Heart right ventricle (tissue), 16 donors: ENCODE data around the gene OR1L8. TPM values are rescaled to one million over a fixed set of nuclear protein-coding genes. Genes with fewer than 3 reads are reported as not detected.

Experiments used
- ATAC-seq, 8 donors: fragments of 200-7000 bp; cut with Tn5 transposase; one replicate each; pipeline ENCODE4 v1.9.1; 2020; ENCODE audit warnings: mild to moderate bottlenecking in 8 of 8, moderate library complexity in 8 of 8, moderate number of reproducible peaks in 1 of 8
- DNase-seq, 2 donors: peaks; one replicate each; pipeline ENCODE4 v3.0.0-alpha.2; 2020
- H3K27ac ChIP-seq, 10 donors: fragments of 200-600 bp; sonication (generic) in 2 of 10; one replicate each; pipeline versions ENCODE4 v1.5.0 to v1.8.0; 2020 to 2022; ENCODE audit warnings: mild to moderate bottlenecking in 3 of 10
- H3K27me3 ChIP-seq, 7 donors: fragments of 200-600 bp; one replicate each; pipeline ENCODE4 v1.8.0; 2021 to 2022; ENCODE audit warnings: mild to moderate bottlenecking in 2 of 7
- H3K36me3 ChIP-seq, 9 donors: fragments of 200-600 bp; sonication (generic) in 1 of 9; one replicate each; pipeline versions ENCODE4 v1.5.0 to v1.8.0; 2020 to 2022; ENCODE audit warnings: mild to moderate bottlenecking in 2 of 9
- H3K4me1 ChIP-seq, 9 donors: fragments of 200-600 bp; sonication (generic) in 1 of 9; one replicate each; pipeline versions ENCODE4 v1.5.0 to v1.8.0; 2020 to 2022; ENCODE audit warnings: mild to moderate bottlenecking in 4 of 9
- H3K4me3 ChIP-seq, 10 donors: fragments of 200-600 bp; sonication (generic) in 2 of 10; one replicate each; pipeline versions ENCODE4 v1.5.0 to v1.8.0; 2020 to 2022; ENCODE audit warnings: mild to moderate bottlenecking in 7 of 10, moderate library complexity in 2 of 10
- H3K9me3 ChIP-seq, 11 donors: fragments of 200-600 bp in 10 of 11; sonication (generic) in 2 of 11; one replicate each; pipeline versions ENCODE4 v1.5.0 to v1.8.0; 2013 to 2022; ENCODE audit warnings: mild to moderate bottlenecking in 2 of 11, control low read depth in 1 of 11, moderate library complexity in 1 of 11
- WGBS, 2 donors: extraction: QIAGEN DNeasy Blood & Tissue Kit; methylation state at CpG; one replicate each; pipeline ENCODE4 v1.1.7; 2013; ENCODE audit warnings: inconsistent platforms in 1 of 2; 5-methylcytosine and 5-hydroxymethylcytosine counted together
- intact Hi-C, 10 donors: fragments of 100-400 bp; cut with DNase I; formaldehyde crosslinking; loops; one replicate each; pipeline versions ENCODE4 v1.11.1 to v1.14.2; 2022
- polyA plus RNA-seq, 2 donors: library from polyadenylated mRNA; stranded (reverse); fragments of 200-250 nt; gene quantifications; one replicate each; pipeline ENCODE4 v1.2.3, GENCODE V29; 2013
- total RNA-seq, 10 donors: library from RNA; stranded (reverse); fragmentation: NEBNext Ultra II Directional in 3 of 10; extraction: Animal tissue kit (Norgen Biotek cat#: 25700) in 3 of 10; gene quantifications; one replicate each; pipeline versions ENCODE4 v1.2.1 to v1.2.4, GENCODE V29; 2021 to 2023
- TF ChIP-seq, protein P1 (sequence below), 9 donors: fragments of 200-600 bp; sonication (generic) in 2 of 9; IDR thresholded peaks; one replicate each; pipeline versions ENCODE4 v1.5.0 to v1.8.0; 2021 to 2022; ENCODE audit warnings: antibody characterized with exemption in 9 of 9, mild to moderate bottlenecking in 5 of 9, moderate library complexity in 1 of 9
- donor health status: Arrhythmogenic right ventricular cardiomyopathy.
- donor health status: ischemic (EF 13 %, LVEDD 7.1; RV severe dilation, severe dysfunction).
- donor health status: healthy with polysubstance abuse.
- donor health status: DM: no; HTN: yes; CAD: no.
- donor health status: DM: no; HTN: no; CAD: no.
- donor health status: ischemic (EF 25% LVEDD 6.9; RV normal size, moderate dysfunction).
- donor health status: ischemic (EF 25% LVEDD 5.7; RV mildly dilated, moderate dysfunction).
- donor health status: healthy.
- donor health status: DM: yes; HTN: yes; CAD: no.
- donor health status: Ischemic cardiomyopathy.
- donor health status: ischemic (EF 35%, LVEDD 5.7; RV mildly dilated, moderate dysfunction).
- donor health status: nonischemic (EF 11% LVEDD 7.7; RV severe dilation, severe dysfunction).
- donor health status: DM: yes; HTN: yes; CAD: no.
- donor health status: PGD.
- donor health status: ischemic (EF 29% LVEDD 5.4; RV normal size, mild dysfunction).
- donor health status: nonischemic (EF 23%, LVEDD 6.1; RV moderate dilation, normal function).

Gene OR1L8
- total and polyA plus RNA-seq, 12 donors = 0.04 to 0.45 TPM; not detected in 10

DNA sequence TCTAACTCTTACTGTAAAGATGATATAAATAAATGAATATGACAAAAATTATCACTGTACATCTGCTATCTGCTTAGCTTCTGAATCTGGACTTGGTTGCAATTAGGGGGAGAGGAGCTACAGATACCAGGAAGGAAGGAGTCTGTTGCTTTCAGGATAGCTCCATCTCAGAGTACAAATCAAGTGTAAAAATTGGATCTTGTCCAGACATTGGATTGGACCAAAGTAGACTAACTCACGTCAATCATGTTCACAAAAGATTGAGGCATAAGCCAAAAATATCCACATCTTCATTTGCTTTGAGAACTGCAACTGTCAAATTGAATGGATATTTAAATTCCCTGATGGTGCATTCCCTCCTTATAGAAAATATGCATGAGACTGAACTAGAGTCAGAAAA lies 22.5 kb upstream of the OR1L8 start:
- no peak for DNase-seq
- no peak overlapping the region for H3K27ac ChIP-seq
- no peak overlapping the region for H3K4me3 ChIP-seq
- peaks cover 0 to 12% (median 0%) of the 10 kb centered on the region in 11 donors for H3K9me3 ChIP-seq
- no peaks in the 10 kb centered on the region for H3K36me3 ChIP-seq
- WGBS, 2 donors = 17 to 24% methylated on average over 1 of the region's 1 CpG
- no peaks in the 10 kb centered on the region for H3K4me1 ChIP-seq
- peaks cover 0 to 3% (median 0%) of the 10 kb centered on the region in 7 donors for H3K27me3 ChIP-seq
- TF ChIP-seq, protein P1, sequence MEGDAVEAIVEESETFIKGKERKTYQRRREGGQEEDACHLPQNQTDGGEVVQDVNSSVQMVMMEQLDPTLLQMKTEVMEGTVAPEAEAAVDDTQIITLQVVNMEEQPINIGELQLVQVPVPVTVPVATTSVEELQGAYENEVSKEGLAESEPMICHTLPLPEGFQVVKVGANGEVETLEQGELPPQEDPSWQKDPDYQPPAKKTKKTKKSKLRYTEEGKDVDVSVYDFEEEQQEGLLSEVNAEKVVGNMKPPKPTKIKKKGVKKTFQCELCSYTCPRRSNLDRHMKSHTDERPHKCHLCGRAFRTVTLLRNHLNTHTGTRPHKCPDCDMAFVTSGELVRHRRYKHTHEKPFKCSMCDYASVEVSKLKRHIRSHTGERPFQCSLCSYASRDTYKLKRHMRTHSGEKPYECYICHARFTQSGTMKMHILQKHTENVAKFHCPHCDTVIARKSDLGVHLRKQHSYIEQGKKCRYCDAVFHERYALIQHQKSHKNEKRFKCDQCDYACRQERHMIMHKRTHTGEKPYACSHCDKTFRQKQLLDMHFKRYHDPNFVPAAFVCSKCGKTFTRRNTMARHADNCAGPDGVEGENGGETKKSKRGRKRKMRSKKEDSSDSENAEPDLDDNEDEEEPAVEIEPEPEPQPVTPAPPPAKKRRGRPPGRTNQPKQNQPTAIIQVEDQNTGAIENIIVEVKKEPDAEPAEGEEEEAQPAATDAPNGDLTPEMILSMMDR (IDR thresholded peaks at IDR 0.05) = no peak
- intact Hi-C loops = no loop called here
- ATAC-seq = no peak

DNA sequence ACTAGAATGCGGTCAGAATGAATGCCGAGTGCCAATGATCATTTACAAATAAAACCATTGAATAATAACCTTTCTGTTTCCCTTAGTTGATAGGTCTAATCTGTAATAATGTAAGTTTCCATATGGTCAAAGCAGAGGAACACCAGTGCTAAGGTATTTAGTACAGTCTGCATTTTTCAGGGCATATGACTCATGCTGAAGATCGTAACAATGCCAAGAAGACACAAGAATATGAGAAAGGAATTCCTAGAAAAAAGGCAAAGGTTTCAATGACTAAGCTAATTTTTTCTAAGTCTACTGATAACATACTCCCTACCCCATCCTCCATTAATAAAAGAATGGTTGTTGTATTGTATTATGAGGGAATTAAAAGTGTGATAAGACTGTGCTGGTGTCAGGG lies 2.8 kb downstream of the OR1L8 start:
- intact Hi-C loops = no loop called here
- Histone ChIP-seq H3K4me3 (no peak overlapping the region), H3K4me1 (no peaks in the 10 kb centered on the region), H3K27ac (no peak overlapping the region), H3K27me3 (no peaks in the 10 kb centered on the region), H3K36me3 (no peaks in the 10 kb centered on the region), H3K9me3 (peaks cover 0 to 10% (median 3%) of the 10 kb centered on the region in 11 donors)
- DNase-seq (no peak), ATAC-seq (no peak)
- TF ChIP-seq, protein P1 (IDR thresholded peaks at IDR 0.05) = no peak
- WGBS, 2 donors = 80 to 82% methylated on average over 3 of the region's 3 CpGs

DNA sequence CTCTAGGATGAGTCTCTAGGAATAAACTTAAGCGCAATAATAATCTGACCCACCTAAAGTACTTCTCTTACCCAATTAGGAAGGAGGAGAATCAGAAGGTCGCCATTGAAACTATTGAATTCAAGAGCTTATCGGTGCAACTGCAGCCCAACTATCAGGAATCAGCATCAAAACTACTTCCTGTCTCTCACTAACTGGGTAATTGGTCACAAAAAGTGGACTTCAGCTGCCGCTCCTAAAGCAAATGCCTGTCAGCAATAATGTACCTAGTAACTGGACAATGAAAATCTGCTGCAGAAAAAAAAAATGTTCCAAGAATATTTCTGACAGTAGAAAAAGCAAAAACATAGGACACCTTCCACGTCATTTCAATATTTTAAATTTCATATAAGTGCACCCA lies 3.3 kb downstream of the OR1L8 start:
- no peak for DNase-seq

DNA sequence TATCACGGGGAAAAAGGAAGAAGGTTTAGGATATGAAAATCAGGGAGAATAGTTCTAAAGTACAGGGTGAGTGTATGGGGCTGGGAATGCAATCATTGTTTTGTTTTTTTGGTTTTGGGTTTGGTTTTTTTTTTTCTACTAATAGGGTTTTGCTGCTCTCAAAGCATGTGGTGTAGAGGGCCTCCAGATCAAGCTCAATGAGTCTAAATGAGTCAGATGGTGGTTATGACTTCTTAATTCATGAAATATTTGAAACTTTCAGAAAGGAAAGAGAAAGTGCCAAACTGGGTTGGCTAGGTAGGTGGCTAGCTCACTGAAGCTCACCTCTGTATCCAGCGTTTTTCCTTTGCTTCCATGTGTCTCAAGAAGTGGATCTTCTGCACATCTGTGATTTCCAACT lies 10.7 kb downstream of the OR1L8 start:
- H3K4me1 ChIP-seq = no peaks in the 10 kb centered on the region
- H3K4me3 ChIP-seq = no peak overlapping the region
- DNase-seq (no peak), ATAC-seq (no peak)
- WGBS, 2 donors = 68 to 73% methylated on average over 2 of the region's 2 CpGs
- intact Hi-C loops = no loop called here
- H3K27me3 ChIP-seq = no peaks in the 10 kb centered on the region
- H3K27ac ChIP-seq = no peak overlapping the region
- TF ChIP-seq, protein P1 (IDR thresholded peaks at IDR 0.05) = no peak
- no peaks in the 10 kb centered on the region for H3K36me3 ChIP-seq
- peaks cover 0 to 19% (median 5%) of the 10 kb centered on the region in 11 donors for H3K9me3 ChIP-seq

More for the DNA sequence above, 3.3 kb downstream of the OR1L8 start:
- TF ChIP-seq, protein P1 (IDR thresholded peaks at IDR 0.05) = no peak
- no peak overlapping the region for H3K4me3 ChIP-seq
- no peak overlapping the region for H3K27ac ChIP-seq
- no peak for ATAC-seq
- H3K36me3 ChIP-seq = no peaks in the 10 kb centered on the region
- intact Hi-C loops = no loop called here
- no peaks in the 10 kb centered on the region for H3K4me1 ChIP-seq
- H3K9me3 ChIP-seq = peaks cover 0 to 15% (median 8%) of the 10 kb centered on the region in 11 donors
- 65% methylated on average over 5 of the region's 5 CpGs for WGBS, 2 donors
- no peaks in the 10 kb centered on the region for H3K27me3 ChIP-seq
